ENCODE measurements around the gene ADGRG3. TPM values are rescaled to one million over a fixed set of nuclear protein-coding genes. Genes with fewer than 3 reads are reported as not detected.

Gene ADGRG3
- total RNA-seq, 1 donor from 2014 or later, result not detected

GRCh38 chr16:57663436-57663835 lies 4.7 kb upstream of the ADGRG3 start:
- no peak for FAIRE-seq
- H3K9ac ChIP-seq (ENCODE audit: low read length), result no peak overlapping the region
- Mint-ChIP-seq H3K27me3 (ENCODE audit: low read depth, unreplicated experiment) (peaks cover 8% of the 10 kb centered on the region), H3K4me1 (ENCODE audit: low read depth, unreplicated experiment) (no peaks in the 10 kb centered on the region), H3K9me3 (ENCODE audit: unreplicated experiment) (no peaks in the 10 kb centered on the region), H3K27ac (ENCODE audit: unreplicated experiment) (no peak overlapping the region), H3K36me3 (ENCODE audit: low read depth, unreplicated experiment) (peaks cover 3% of the 10 kb centered on the region), H3K4me3 (ENCODE audit: unreplicated experiment) (no peak overlapping the region)
- H3K4me3 ChIP-seq (ENCODE audit: insufficient read depth, low read depth, low read length), result no peak overlapping the region
- H3K4me2 ChIP-seq (ENCODE audit: low read length), result no peak overlapping the region
- no peak overlapping the region for H3K27ac ChIP-seq (ENCODE audit: low read depth, low read length)
- H3K4me1 ChIP-seq (ENCODE audit: insufficient read depth, low read length), result no peaks in the 10 kb centered on the region
- H3K36me3 ChIP-seq (ENCODE audit: insufficient read depth, low read length), result no peaks in the 10 kb centered on the region
- TF ChIP-seq EZH2 (IDR thresholded peaks at IDR 0.05; ENCODE audit: insufficient read depth, low read length) (no peak), CTCF (IDR thresholded peaks at IDR 0.05; ENCODE audit: insufficient read depth, low read depth, low read length) (no peak)
- no peaks in the 10 kb centered on the region for H4K20me1 ChIP-seq (ENCODE audit: insufficient read depth, low read length)
- H3K27me3 ChIP-seq (ENCODE audit: insufficient read depth, low read length), result no peaks in the 10 kb centered on the region
- no peak for DNase-seq (ENCODE audit: low read depth)
- H2AFZ ChIP-seq (ENCODE audit: low read depth, low read length), result no peak overlapping the region
- H3K79me2 ChIP-seq (ENCODE audit: insufficient read depth, low read length), result no peaks in the 10 kb centered on the region
- H3K9me3 ChIP-seq (ENCODE audit: insufficient read depth, low read depth, low read length), result no peaks in the 10 kb centered on the region

DNA sequence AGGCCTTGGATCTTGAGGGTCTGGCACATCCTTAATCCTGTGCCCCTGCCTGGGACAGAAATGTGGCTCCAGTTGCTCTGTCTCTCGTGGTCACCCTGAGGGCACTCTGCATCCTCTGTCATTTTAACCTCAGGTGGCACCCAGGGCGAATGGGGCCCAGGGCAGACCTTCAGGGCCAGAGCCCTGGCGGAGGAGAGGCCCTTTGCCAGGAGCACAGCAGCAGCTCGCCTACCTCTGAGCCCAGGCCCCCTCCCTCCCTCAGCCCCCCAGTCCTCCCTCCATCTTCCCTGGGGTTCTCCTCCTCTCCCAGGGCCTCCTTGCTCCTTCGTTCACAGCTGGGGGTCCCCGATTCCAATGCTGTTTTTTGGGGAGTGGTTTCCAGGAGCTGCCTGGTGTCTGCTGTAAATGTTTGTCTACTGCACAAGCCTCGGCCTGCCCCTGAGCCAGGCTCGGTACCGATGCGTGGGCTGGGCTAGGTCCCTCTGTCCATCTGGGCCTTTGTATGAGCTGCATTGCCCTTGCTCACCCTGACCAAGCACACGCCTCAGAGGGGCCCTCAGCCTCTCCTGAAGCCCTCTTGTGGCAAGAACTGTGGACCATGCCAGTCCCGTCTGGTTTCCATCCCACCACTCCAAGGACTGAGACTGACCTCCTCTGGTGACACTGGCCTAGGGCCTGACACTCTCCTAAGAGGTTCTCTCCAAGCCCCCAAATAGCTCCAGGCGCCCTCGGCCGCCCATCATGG lies 4.0 kb upstream of the ADGRG3 start:
- H3K9ac ChIP-seq (ENCODE audit: low read length), result no peak overlapping the region
- H3K4me3 ChIP-seq (ENCODE audit: insufficient read depth, low read depth, low read length), result no peak overlapping the region
- no peak for DNase-seq (ENCODE audit: low read depth)
- Mint-ChIP-seq H3K4me1 (ENCODE audit: low read depth, unreplicated experiment) (no peaks in the 10 kb centered on the region), H3K27ac (ENCODE audit: unreplicated experiment) (no peak overlapping the region), H3K9me3 (ENCODE audit: unreplicated experiment) (no peaks in the 10 kb centered on the region), H3K36me3 (ENCODE audit: low read depth, unreplicated experiment) (peaks cover 3% of the 10 kb centered on the region), H3K27me3 (ENCODE audit: low read depth, unreplicated experiment) (peaks cover 11% of the 10 kb centered on the region), H3K4me3 (ENCODE audit: unreplicated experiment) (no peak overlapping the region)
- no peak overlapping the region for H3K27ac ChIP-seq (ENCODE audit: low read depth, low read length)
- H2AFZ ChIP-seq (ENCODE audit: low read depth, low read length), result no peak overlapping the region
- H3K9me3 ChIP-seq (ENCODE audit: insufficient read depth, low read depth, low read length), result no peaks in the 10 kb centered on the region
- H3K36me3 ChIP-seq (ENCODE audit: insufficient read depth, low read length), result no peaks in the 10 kb centered on the region
- no peaks in the 10 kb centered on the region for H3K4me1 ChIP-seq (ENCODE audit: insufficient read depth, low read length)
- H3K27me3 ChIP-seq (ENCODE audit: insufficient read depth, low read length), result no peaks in the 10 kb centered on the region
- TF ChIP-seq EZH2 (IDR thresholded peaks at IDR 0.05; ENCODE audit: insufficient read depth, low read length) (no peak), CTCF (IDR thresholded peaks at IDR 0.05; ENCODE audit: insufficient read depth, low read depth, low read length) (no peak)
- FAIRE-seq, result no peak
- no peaks in the 10 kb centered on the region for H4K20me1 ChIP-seq (ENCODE audit: insufficient read depth, low read length)
- H3K4me2 ChIP-seq (ENCODE audit: low read length), result no peak overlapping the region
- H3K79me2 ChIP-seq (ENCODE audit: insufficient read depth, low read length), result no peaks in the 10 kb centered on the region

DNA sequence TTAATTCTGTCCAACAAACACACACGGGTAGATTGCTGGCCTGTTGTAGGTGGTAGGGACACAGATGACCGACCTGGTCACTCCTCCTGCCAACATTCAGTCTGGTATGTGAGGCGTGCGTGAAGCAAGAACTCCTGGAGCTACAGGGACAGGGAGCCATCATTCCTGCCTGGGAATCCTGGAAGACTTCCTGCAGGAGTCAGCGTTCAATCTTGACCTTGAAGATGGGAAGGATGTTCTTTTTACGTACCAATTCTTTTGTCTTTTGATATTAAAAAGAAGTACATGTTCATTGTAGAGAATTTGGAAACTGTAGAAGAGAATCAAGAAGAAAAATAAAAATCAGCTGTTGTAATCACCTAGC lies 3.5 kb upstream of the ADGRG3 start:
- Histone ChIP-seq H3K9me3 (ENCODE audit: insufficient read depth, low read depth, low read length) (no peaks in the 10 kb centered on the region), H3K9ac (ENCODE audit: low read length) (no peak overlapping the region), H2AFZ (ENCODE audit: low read depth, low read length) (no peak overlapping the region), H4K20me1 (ENCODE audit: insufficient read depth, low read length) (no peaks in the 10 kb centered on the region), H3K4me1 (ENCODE audit: insufficient read depth, low read length) (no peaks in the 10 kb centered on the region), H3K36me3 (ENCODE audit: insufficient read depth, low read length) (no peaks in the 10 kb centered on the region), H3K4me3 (ENCODE audit: insufficient read depth, low read depth, low read length) (no peak overlapping the region), H3K27me3 (ENCODE audit: insufficient read depth, low read length) (no peaks in the 10 kb centered on the region), H3K27ac (ENCODE audit: low read depth, low read length) (no peak overlapping the region), H3K79me2 (ENCODE audit: insufficient read depth, low read length) (no peaks in the 10 kb centered on the region), H3K4me2 (ENCODE audit: low read length) (no peak overlapping the region)
- Mint-ChIP-seq H3K27ac (ENCODE audit: unreplicated experiment) (no peak overlapping the region), H3K9me3 (ENCODE audit: unreplicated experiment) (no peaks in the 10 kb centered on the region), H3K4me3 (ENCODE audit: unreplicated experiment) (no peak overlapping the region), H3K36me3 (ENCODE audit: low read depth, unreplicated experiment) (peaks cover 3% of the 10 kb centered on the region), H3K27me3 (ENCODE audit: low read depth, unreplicated experiment) (peaks cover 11% of the 10 kb centered on the region), H3K4me1 (ENCODE audit: low read depth, unreplicated experiment) (no peaks in the 10 kb centered on the region)
- FAIRE-seq (no peak), DNase-seq (ENCODE audit: low read depth) (no peak)
- TF ChIP-seq CTCF (IDR thresholded peaks at IDR 0.05; ENCODE audit: insufficient read depth, low read depth, low read length) (no peak), EZH2 (IDR thresholded peaks at IDR 0.05; ENCODE audit: insufficient read depth, low read length) (no peak)
